Astrocyte of the hippocampus (primary cell): ENCODE measurements around the gene TTLL5.
A peak's percentile ranks its signal among the peaks of the same experiment; 100 is the strongest.
"Not testable (repeated sequence)": the region's sequence is repeated elsewhere in the genome, so short reads cannot be mapped to it uniquely, and the experiment has no call there.

ENCODE experiments used
- DNase-seq: peaks from one replicate; pipeline ENCODE4 v3.0.0; 2011; ENCODE audit warnings: low read depth, low spot score

TTLL5 gene

GRCh38 chr14:75650253-75651058 is 10.6 kb upstream of the TTLL5 start:
- no peak for DNase-seq

GRCh38 chr14:75653563-75653962 is 7.5 kb upstream of the TTLL5 start:
- DNase-seq, result no peak

- peak; percentile 83 for DNase-seq
Measured at GRCh38 chr14:75654127-75654732, 6.8 kb upstream of the TTLL5 start.

- no peak for DNase-seq
Measured at GRCh38 chr14:75655235-75655634, 5.8 kb upstream of the TTLL5 start.

- DNase-seq, result no peak
Measured at GRCh38 chr14:75657331-75657730, 3.7 kb upstream of the TTLL5 start.

- DNase-seq, result no peak
Measured at GRCh38 chr14:75658957-75659356, 2.1 kb upstream of the TTLL5 start.

- no peak for DNase-seq
Measured at GRCh38 chr14:75660238-75660629, 812 bp upstream of the TTLL5 start.

- no peak for DNase-seq
Measured at GRCh38 chr14:75661499-75661814, 411 bp downstream of the TTLL5 start.

- DNase-seq, result no peak
Measured at GRCh38 chr14:75662966-75663365, 1.9 kb downstream of the TTLL5 start.

- no peak for DNase-seq
Measured at GRCh38 chr14:75667099-75667765, 6.2 kb downstream of the TTLL5 start.

GRCh38 chr14:75672605-75673192 is 11.7 kb downstream of the TTLL5 start:
- DNase-seq, result no peak

GRCh38 chr14:75673345-75674035 is 12.4 kb downstream of the TTLL5 start:
- no peak for DNase-seq

- DNase-seq, result peak; percentile 41
Measured at GRCh38 chr14:75675265-75675960, 14.4 kb downstream of the TTLL5 start.

GRCh38 chr14:75685910-75686309 is 24.9 kb downstream of the TTLL5 start:
- no peak for DNase-seq

- no peak for DNase-seq
Measured at GRCh38 chr14:75689012-75689411, 28.0 kb downstream of the TTLL5 start.

GRCh38 chr14:75690010-75690409 is 29.0 kb downstream of the TTLL5 start:
- DNase-seq, result no peak

- not testable (repeated sequence) for DNase-seq
Measured at GRCh38 chr14:75695025-75695424, 34.0 kb downstream of the TTLL5 start.

GRCh38 chr14:75697386-75697785 is 36.3 kb downstream of the TTLL5 start:
- no peak for DNase-seq

- no peak for DNase-seq
Measured at GRCh38 chr14:75697918-75698317, 36.9 kb downstream of the TTLL5 start.

GRCh38 chr14:75699331-75699730 is 38.3 kb downstream of the TTLL5 start:
- DNase-seq, result no peak

GRCh38 chr14:75700295-75700694 is 39.2 kb downstream of the TTLL5 start:
- DNase-seq, result no peak
